ENCODE data around the gene SPECC1L.

DNA sequence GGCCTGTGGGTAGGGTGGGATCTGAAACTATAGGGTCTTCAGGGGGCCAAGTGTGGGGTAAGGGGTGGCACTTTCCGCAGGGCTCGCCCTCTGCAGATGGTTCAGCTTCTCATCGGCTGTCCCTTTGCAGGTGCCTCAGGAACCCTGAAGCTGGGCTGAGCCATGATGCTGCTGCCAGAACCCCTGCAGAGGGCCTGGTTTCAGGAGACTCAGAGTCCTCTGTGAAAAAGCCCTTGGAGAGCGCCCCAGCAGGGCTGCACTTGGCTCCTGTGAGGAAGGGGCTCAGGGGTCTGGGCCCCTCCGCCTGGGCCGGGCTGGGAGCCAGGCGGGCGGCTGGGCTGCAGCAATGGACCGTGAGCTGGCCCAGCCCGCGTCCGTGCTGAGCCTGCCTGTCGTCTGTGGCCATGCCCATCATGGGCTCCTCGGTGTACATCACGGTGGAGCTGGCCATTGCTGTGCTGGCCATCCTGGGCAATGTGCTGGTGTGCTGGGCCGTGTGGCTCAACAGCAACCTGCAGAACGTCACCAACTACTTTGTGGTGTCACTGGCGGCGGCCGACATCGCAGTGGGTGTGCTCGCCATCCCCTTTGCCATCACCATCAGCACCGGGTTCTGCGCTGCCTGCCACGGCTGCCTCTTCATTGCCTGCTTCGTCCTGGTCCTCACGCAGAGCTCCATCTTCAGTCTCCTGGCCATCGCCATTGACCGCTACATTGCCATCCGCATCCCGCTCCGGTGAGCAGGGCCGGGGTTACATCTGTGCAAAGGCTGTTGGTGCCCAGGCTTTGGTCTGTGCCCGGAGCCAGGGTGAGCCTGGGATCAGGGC is 162.6 kb downstream of the SPECC1L start:
- TF ChIP-seq EP300 (IDR thresholded peaks at IDR 0.05; ENCODE audit: borderline replicate concordance) (no peak), EGR1 (IDR thresholded peaks at IDR 0.05) (no peak)
- TF ChIP-seq, protein P1, sequence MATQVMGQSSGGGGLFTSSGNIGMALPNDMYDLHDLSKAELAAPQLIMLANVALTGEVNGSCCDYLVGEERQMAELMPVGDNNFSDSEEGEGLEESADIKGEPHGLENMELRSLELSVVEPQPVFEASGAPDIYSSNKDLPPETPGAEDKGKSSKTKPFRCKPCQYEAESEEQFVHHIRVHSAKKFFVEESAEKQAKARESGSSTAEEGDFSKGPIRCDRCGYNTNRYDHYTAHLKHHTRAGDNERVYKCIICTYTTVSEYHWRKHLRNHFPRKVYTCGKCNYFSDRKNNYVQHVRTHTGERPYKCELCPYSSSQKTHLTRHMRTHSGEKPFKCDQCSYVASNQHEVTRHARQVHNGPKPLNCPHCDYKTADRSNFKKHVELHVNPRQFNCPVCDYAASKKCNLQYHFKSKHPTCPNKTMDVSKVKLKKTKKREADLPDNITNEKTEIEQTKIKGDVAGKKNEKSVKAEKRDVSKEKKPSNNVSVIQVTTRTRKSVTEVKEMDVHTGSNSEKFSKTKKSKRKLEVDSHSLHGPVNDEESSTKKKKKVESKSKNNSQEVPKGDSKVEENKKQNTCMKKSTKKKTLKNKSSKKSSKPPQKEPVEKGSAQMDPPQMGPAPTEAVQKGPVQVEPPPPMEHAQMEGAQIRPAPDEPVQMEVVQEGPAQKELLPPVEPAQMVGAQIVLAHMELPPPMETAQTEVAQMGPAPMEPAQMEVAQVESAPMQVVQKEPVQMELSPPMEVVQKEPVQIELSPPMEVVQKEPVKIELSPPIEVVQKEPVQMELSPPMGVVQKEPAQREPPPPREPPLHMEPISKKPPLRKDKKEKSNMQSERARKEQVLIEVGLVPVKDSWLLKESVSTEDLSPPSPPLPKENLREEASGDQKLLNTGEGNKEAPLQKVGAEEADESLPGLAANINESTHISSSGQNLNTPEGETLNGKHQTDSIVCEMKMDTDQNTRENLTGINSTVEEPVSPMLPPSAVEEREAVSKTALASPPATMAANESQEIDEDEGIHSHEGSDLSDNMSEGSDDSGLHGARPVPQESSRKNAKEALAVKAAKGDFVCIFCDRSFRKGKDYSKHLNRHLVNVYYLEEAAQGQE (IDR thresholded peaks at IDR 0.05; ENCODE audit: low read depth): no peak
